Iris pigment epithelial cell (primary cell): ENCODE data around the gene PITRM1.

Experiments used
- DNase-seq: peaks from one replicate; pipeline ENCODE4 v3.0.0-alpha.2; 2011; ENCODE audit warnings: low read depth

The PITRM1 gene

GRCh38 chr10:3139216-3139910 lies 33.2 kb downstream of the PITRM1 start:
- no peak for DNase-seq

GRCh38 chr10:3137958-3138726 lies 34.4 kb downstream of the PITRM1 start:
- DNase-seq = no peak

- peak; percentile 70 for DNase-seq
Measured at GRCh38 chr10:3136763-3137611, 35.6 kb downstream of the PITRM1 start.

GRCh38 chr10:3136336-3136735 lies 36.2 kb downstream of the PITRM1 start:
- peak; percentile 33 for DNase-seq

GRCh38 chr10:3135006-3135405 lies 37.6 kb downstream of the PITRM1 start:
- DNase-seq = no peak

- no peak for DNase-seq
Measured at GRCh38 chr10:3133948-3134347, 38.6 kb downstream of the PITRM1 start.

GRCh38 chr10:3132036-3133025 lies 40.3 kb downstream of the PITRM1 start:
- peak; percentile 32 for DNase-seq

- DNase-seq = peak; percentile 77
Measured at GRCh38 chr10:3131098-3131497, 41.5 kb downstream of the PITRM1 start.

GRCh38 chr10:3129581-3130340 lies 42.8 kb downstream of the PITRM1 start:
- DNase-seq = no peak

GRCh38 chr10:3128379-3129130 lies 44.0 kb downstream of the PITRM1 start:
- no peak for DNase-seq

GRCh38 chr10:3127921-3128320 lies 44.7 kb downstream of the PITRM1 start:
- DNase-seq = no peak

GRCh38 chr10:3126741-3127346 lies 45.7 kb downstream of the PITRM1 start:
- DNase-seq = no peak

- DNase-seq = no peak
Measured at GRCh38 chr10:3126249-3126648, 46.3 kb downstream of the PITRM1 start.

GRCh38 chr10:3125527-3126170 lies 46.9 kb downstream of the PITRM1 start:
- no peak for DNase-seq

- DNase-seq = no peak
Measured at GRCh38 chr10:3124412-3125175, 48.0 kb downstream of the PITRM1 start.

- no peak for DNase-seq
Measured at GRCh38 chr10:3123571-3124411, 48.8 kb downstream of the PITRM1 start.
